GM21423 (cell line): ENCODE measurements around the gene BCL2.

Experiments
- ATAC-seq: cut with Tn5 transposase; IDR thresholded peaks from one replicate; pipeline ENCODE4 v1.9.1; 2021; ENCODE audit warnings: mild to moderate bottlenecking, moderate library complexity; ENCODE audit not compliant: unreplicated experiment

Gene BCL2

GRCh38 chr18:63147973-63148372 lies 171.6 kb downstream of the BCL2 start:
- ATAC-seq, result no peak

GRCh38 chr18:63146828-63147409 lies 172.7 kb downstream of the BCL2 start:
- ATAC-seq, result no peak

- no peak for ATAC-seq
Measured at GRCh38 chr18:63145851-63146555, 173.6 kb downstream of the BCL2 start.

- ATAC-seq, result no peak
Measured at GRCh38 chr18:63145166-63145850, 174.3 kb downstream of the BCL2 start.

- ATAC-seq, result no peak
Measured at GRCh38 chr18:63144748-63145147, 174.8 kb downstream of the BCL2 start.

- no peak for ATAC-seq
Measured at GRCh38 chr18:63143330-63143771, 176.2 kb downstream of the BCL2 start.

- ATAC-seq, result no peak
Measured at GRCh38 chr18:63142594-63143225, 176.9 kb downstream of the BCL2 start.

GRCh38 chr18:63141778-63142176 lies 177.8 kb downstream of the BCL2 start:
- ATAC-seq, result peak; percentile 51

GRCh38 chr18:63140997-63141777 lies 178.4 kb downstream of the BCL2 start:
- no peak for ATAC-seq

GRCh38 chr18:63140038-63140450 lies 179.5 kb downstream of the BCL2 start:
- no peak for ATAC-seq

- peak; percentile 36 for ATAC-seq
Measured at GRCh38 chr18:63138436-63139340, 180.9 kb downstream of the BCL2 start.

GRCh38 chr18:63137999-63138435 lies 181.6 kb downstream of the BCL2 start:
- peak; percentile 27 for ATAC-seq

GRCh38 chr18:63135101-63135500 lies 184.5 kb downstream of the BCL2 start:
- ATAC-seq, result no peak

- ATAC-seq, result no peak
Measured at GRCh38 chr18:63132819-63133200, 186.8 kb downstream of the BCL2 start.

- ATAC-seq, result no peak
Measured at GRCh38 chr18:63131959-63132818, 187.4 kb downstream of the BCL2 start.

GRCh38 chr18:63131106-63131958 lies 188.2 kb downstream of the BCL2 start:
- ATAC-seq, result no peak

- ATAC-seq, result no peak
Measured at GRCh38 chr18:63130176-63130575, 189.4 kb downstream of the BCL2 start.
